Measurements from ENCODE around the gene NKX3-2.

The NKX3-2 gene

GRCh38 chr4:13546941-13547484 lies 2.7 kb upstream of the NKX3-2 start:
- in situ Hi-C loops (cut with MboI; ENCODE audit: low sequenced_read_pairs, unreplicated experiment): loop anchor here (10.0 kb wide), 1 partner anchor 812 kb away; no protein-coding TSS in a partner anchor
- TF ChIP-seq, protein P1, sequence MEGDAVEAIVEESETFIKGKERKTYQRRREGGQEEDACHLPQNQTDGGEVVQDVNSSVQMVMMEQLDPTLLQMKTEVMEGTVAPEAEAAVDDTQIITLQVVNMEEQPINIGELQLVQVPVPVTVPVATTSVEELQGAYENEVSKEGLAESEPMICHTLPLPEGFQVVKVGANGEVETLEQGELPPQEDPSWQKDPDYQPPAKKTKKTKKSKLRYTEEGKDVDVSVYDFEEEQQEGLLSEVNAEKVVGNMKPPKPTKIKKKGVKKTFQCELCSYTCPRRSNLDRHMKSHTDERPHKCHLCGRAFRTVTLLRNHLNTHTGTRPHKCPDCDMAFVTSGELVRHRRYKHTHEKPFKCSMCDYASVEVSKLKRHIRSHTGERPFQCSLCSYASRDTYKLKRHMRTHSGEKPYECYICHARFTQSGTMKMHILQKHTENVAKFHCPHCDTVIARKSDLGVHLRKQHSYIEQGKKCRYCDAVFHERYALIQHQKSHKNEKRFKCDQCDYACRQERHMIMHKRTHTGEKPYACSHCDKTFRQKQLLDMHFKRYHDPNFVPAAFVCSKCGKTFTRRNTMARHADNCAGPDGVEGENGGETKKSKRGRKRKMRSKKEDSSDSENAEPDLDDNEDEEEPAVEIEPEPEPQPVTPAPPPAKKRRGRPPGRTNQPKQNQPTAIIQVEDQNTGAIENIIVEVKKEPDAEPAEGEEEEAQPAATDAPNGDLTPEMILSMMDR (IDR thresholded peaks at IDR 0.05; ENCODE audit: borderline replicate concordance, control extremely low read depth, extremely low read depth, insufficient read depth, missing control alignments): no peak
- DNase-seq (ENCODE audit: low spot score): peak; percentile 43

GRCh38 chr4:13546142-13546940 lies 2.0 kb upstream of the NKX3-2 start:
- in situ Hi-C loops (cut with MboI; ENCODE audit: low sequenced_read_pairs, unreplicated experiment): loop anchor here (10.0 kb wide), 1 partner anchor 812 kb away; no protein-coding TSS in a partner anchor
- DNase-seq (ENCODE audit: low spot score): no peak
- TF ChIP-seq, protein P1 (IDR thresholded peaks at IDR 0.05; ENCODE audit: borderline replicate concordance, control extremely low read depth, extremely low read depth, insufficient read depth, missing control alignments): no peak

GRCh38 chr4:13545394-13545808 lies 1.1 kb upstream of the NKX3-2 start:
- in situ Hi-C loops (cut with MboI; ENCODE audit: low sequenced_read_pairs, unreplicated experiment): loop anchor here (10.0 kb wide), 1 partner anchor 811 kb away; no protein-coding TSS in a partner anchor
- TF ChIP-seq, protein P1 (IDR thresholded peaks at IDR 0.05; ENCODE audit: borderline replicate concordance, control extremely low read depth, extremely low read depth, insufficient read depth, missing control alignments): no peak
- DNase-seq (ENCODE audit: low spot score): no peak

DNA sequence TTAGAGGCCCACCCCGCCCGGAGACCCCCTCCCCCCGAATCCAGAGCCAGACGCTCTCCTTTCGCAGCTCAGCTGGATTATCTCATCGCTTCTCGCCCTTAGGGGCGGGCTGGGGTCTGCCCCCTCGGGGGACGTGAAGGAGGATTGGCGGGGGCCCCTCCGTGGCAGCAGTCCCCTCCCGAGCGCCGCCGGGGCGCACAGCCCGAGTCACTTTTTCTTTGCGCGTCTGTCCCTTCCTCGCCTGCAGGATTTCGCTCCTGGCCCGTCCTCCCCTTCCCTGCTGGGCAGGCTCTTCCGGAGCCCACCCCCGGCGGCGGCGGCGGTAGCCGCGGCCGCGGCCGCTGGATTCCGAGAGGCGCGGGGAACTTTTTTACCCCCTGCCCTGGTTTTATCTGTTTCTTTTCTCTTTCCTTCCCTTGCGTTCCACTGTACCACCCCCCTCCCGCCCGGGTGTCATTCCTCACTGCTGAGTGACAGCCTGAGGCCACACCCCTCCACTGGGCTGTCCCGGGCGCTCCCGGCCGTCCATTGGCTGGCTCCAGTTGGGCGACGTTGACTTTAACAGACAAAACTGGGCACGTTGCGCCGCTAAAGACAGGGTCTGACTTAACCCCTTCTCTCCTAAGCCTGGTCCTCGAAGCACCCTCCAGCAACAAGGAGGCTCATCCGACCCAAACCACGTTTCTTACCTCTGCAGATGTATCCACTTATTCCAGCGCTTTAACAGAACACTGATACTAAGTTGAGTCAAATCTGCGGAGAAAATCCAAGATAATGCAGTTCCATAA lies 492 bp upstream of the NKX3-2 start:
- peak; percentile 82 for DNase-seq (ENCODE audit: low spot score)
- in situ Hi-C loops (cut with MboI; ENCODE audit: low sequenced_read_pairs, unreplicated experiment): loop anchor here (10.0 kb wide), 1 partner anchor 810 kb away; no protein-coding TSS in a partner anchor
- TF ChIP-seq, protein P1 (IDR thresholded peaks at IDR 0.05; ENCODE audit: borderline replicate concordance, control extremely low read depth, extremely low read depth, insufficient read depth, missing control alignments): no peak

- in situ Hi-C loops (cut with MboI; ENCODE audit: low sequenced_read_pairs, unreplicated experiment): loop anchor here (10.0 kb wide), 1 partner anchor 808 kb away; no protein-coding TSS in a partner anchor
- TF ChIP-seq, protein P1 (IDR thresholded peaks at IDR 0.05; ENCODE audit: borderline replicate concordance, control extremely low read depth, extremely low read depth, insufficient read depth, missing control alignments): no peak
- DNase-seq (ENCODE audit: low spot score): peak; percentile 28
These were observed 1.1 kb downstream of the NKX3-2 start for GRCh38 chr4:13543032-13543838.

Data from GM13976 (cell line).